HL-60 (cell line): ENCODE measurements around the gene GNG12.

Source experiments
- DNase-seq, 2 experiments: peaks; one replicate each; pipeline ENCODE4 v3.0.0-alpha.2; 2010 to 2020; ENCODE audit warnings: low read depth in 1 of 2, low spot score in 1 of 2
- H3K27ac ChIP-seq: fragments of 250-450 bp; sonication (Bioruptor Pico); replicated peaks from 2 replicates; pipeline ENCODE4 v1.5.1; 2020; ENCODE audit warnings: mild to moderate bottlenecking, moderate library complexity
- H3K27me3 ChIP-seq: fragments of 250-450 bp; sonication (Bioruptor Pico); 2 replicates; pipeline ENCODE4 v1.5.1; 2021; ENCODE audit warnings: mild to moderate bottlenecking, moderate library complexity; ENCODE audit not compliant: insufficient read depth, poor library complexity, severe bottlenecking
- H3K4me3 ChIP-seq: replicated peaks from 2 replicates; pipeline ENCODE4 v1.5.1; 2011; ENCODE audit warnings: mild to moderate bottlenecking, control low read depth, low read length; ENCODE audit not compliant: insufficient read depth
- GABPA ChIP-seq: IDR thresholded peaks from 2 replicates; pipeline ENCODE4 v1.6.1; 2012; ENCODE audit warnings: low read depth
- POLR2AphosphoS5 ChIP-seq: IDR thresholded peaks from 2 replicates; pipeline ENCODE4 v1.6.1; 2012; ENCODE audit warnings: low read depth
- SPI1 ChIP-seq: IDR thresholded peaks from 2 replicates; pipeline ENCODE4 v1.6.1; 2012; ENCODE audit warnings: low read depth, mild to moderate bottlenecking, borderline replicate concordance
- TF ChIP-seq, protein P1 (sequence below): IDR thresholded peaks from 2 replicates; pipeline ENCODE4 v1.6.1; 2012; ENCODE audit warnings: low read depth; ENCODE audit not compliant: insufficient replicate concordance
- TF ChIP-seq, protein P2 (sequence below): IDR thresholded peaks from one replicate; pipeline ENCODE4 v1.5.1; 2011; ENCODE audit warnings: low read length, control low read depth, inconsistent platforms; ENCODE audit not compliant: insufficient read depth

The GNG12 gene

DNA sequence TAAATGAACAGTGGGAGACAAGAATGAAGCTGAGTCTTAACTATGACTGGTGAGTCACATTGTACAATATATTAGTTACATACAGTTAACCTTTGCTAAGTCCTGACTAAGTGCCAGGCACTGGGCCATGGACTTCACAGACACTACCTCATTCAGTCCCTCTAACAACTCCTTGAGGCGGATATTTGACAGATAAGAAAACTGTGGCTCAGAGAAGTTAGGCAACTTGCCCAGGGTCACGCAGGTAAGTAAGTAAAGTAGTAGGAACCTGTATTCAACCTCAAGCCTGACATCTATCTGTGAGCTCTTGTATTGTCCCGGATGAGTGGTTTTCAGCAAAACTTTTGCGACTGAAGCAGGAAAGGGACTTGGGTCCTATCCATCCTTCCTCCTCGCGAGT is 62.1 kb downstream of the GNG12 start:
- Histone ChIP-seq H3K4me3 (no peak overlapping the region), H3K27me3 (peaks cover 14% of the 10 kb centered on the region), H3K27ac (no peak overlapping the region)
- DNase-seq, result no peak
- no peak for TF ChIP-seq SPI1
- TF ChIP-seq POLR2AphosphoS5, result no peak
- TF ChIP-seq, protein P1, sequence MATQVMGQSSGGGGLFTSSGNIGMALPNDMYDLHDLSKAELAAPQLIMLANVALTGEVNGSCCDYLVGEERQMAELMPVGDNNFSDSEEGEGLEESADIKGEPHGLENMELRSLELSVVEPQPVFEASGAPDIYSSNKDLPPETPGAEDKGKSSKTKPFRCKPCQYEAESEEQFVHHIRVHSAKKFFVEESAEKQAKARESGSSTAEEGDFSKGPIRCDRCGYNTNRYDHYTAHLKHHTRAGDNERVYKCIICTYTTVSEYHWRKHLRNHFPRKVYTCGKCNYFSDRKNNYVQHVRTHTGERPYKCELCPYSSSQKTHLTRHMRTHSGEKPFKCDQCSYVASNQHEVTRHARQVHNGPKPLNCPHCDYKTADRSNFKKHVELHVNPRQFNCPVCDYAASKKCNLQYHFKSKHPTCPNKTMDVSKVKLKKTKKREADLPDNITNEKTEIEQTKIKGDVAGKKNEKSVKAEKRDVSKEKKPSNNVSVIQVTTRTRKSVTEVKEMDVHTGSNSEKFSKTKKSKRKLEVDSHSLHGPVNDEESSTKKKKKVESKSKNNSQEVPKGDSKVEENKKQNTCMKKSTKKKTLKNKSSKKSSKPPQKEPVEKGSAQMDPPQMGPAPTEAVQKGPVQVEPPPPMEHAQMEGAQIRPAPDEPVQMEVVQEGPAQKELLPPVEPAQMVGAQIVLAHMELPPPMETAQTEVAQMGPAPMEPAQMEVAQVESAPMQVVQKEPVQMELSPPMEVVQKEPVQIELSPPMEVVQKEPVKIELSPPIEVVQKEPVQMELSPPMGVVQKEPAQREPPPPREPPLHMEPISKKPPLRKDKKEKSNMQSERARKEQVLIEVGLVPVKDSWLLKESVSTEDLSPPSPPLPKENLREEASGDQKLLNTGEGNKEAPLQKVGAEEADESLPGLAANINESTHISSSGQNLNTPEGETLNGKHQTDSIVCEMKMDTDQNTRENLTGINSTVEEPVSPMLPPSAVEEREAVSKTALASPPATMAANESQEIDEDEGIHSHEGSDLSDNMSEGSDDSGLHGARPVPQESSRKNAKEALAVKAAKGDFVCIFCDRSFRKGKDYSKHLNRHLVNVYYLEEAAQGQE, result no peak

DNA sequence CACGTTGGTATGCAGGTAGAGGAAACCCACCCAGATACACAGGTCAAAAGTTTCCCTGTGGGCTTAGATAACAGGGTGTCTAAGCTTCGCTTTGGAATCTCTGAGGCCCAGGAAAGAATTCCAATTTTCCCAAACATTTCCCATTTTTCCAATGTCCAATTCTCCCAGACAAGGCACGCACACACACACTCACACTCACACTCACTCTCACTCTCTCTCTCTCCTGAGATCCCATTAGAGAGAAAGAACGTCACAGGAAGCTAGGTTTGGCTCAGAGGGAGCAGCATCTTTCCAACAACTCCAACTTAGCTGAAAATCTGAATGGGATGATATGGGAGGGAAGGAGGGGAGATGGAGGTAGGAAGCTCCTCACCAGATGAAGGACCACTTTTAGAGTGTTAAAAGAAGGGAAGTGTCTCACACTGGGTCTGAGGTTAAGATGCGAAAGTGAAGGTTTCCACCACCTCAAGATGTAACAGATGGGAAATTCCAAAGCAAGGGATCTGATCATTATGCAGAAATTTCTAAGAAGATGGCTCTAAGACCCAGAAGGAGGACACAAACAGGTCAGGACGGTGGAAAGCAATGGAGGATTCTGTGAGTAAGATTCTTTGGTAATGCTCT is 63.5 kb downstream of the GNG12 start:
- Histone ChIP-seq H3K27me3 (peaks cover 19% of the 10 kb centered on the region), H3K4me3 (no peak overlapping the region), H3K27ac (no peak overlapping the region)
- DNase-seq, result no peak
- TF ChIP-seq SPI1, result no peak
- TF ChIP-seq GABPA, result no peak
- TF ChIP-seq, protein P2, sequence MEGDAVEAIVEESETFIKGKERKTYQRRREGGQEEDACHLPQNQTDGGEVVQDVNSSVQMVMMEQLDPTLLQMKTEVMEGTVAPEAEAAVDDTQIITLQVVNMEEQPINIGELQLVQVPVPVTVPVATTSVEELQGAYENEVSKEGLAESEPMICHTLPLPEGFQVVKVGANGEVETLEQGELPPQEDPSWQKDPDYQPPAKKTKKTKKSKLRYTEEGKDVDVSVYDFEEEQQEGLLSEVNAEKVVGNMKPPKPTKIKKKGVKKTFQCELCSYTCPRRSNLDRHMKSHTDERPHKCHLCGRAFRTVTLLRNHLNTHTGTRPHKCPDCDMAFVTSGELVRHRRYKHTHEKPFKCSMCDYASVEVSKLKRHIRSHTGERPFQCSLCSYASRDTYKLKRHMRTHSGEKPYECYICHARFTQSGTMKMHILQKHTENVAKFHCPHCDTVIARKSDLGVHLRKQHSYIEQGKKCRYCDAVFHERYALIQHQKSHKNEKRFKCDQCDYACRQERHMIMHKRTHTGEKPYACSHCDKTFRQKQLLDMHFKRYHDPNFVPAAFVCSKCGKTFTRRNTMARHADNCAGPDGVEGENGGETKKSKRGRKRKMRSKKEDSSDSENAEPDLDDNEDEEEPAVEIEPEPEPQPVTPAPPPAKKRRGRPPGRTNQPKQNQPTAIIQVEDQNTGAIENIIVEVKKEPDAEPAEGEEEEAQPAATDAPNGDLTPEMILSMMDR, result no peak
- TF ChIP-seq POLR2AphosphoS5, result no peak
- TF ChIP-seq, protein P1, result no peak

DNA sequence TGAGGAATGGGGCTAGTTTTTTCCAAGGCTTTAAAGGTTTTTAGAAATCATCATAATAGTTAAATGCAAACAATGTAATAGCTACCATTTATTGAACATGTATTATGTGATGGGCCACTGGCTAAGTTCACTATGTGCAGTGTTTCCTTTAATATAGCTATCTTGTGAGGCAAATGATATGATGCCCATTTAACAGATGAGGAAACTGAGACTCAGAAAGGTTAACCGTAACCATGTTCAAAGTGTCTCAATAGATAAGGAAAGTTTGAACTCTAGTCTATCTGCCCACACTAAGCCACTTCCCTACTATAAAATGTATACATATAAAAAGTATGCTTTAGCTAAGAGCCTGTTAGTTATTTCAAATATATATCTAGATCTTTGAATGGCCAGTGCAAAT is 64.8 kb downstream of the GNG12 start:
- TF ChIP-seq, protein P2, result no peak
- TF ChIP-seq, protein P1, result no peak
- TF ChIP-seq POLR2AphosphoS5, result no peak
- TF ChIP-seq GABPA, result no peak
- no peak for TF ChIP-seq SPI1
- H3K27me3 ChIP-seq, result peaks cover 20% of the 10 kb centered on the region
- no peak overlapping the region for H3K4me3 ChIP-seq
- no peak overlapping the region for H3K27ac ChIP-seq
- DNase-seq, result no peak
